SK-N-MC (cell line): ENCODE results near the gene MYH4.

Source experiments
- EZH2 ChIP-seq: fragments of 200-600 bp; sonication (generic); IDR thresholded peaks from one replicate; pipeline ENCODE4 v1.6.1; 2017; ENCODE audit warnings: antibody characterized with exemption
- POLR2AphosphoS5 ChIP-seq: IDR thresholded peaks from 2 replicates; pipeline ENCODE4 v1.6.1; 2012; ENCODE audit warnings: mild to moderate bottlenecking, low read depth, low read length, borderline replicate concordance

DNA sequence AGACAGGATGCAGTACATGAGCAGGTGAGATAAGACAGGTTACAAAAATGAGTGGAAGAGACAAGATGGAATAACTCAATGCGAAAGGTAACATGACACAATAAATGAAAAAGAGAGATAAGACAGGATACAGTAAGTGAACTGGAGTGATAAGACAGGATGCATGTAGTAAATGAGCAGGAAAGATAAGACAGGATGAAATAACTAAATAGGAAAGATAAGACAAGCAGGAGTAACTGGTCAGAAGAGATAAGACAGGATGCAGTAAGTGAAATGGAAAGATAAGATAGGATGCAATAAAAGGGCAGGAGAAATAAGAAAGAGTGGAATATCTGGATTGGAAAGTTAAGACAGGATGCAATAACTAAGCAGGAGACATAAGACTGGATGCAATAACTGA is 8.3 kb upstream of the MYH4 start:
- no peak for TF ChIP-seq EZH2
- TF ChIP-seq POLR2AphosphoS5: no peak
